ENCODE measurements around the gene LRRC23. TPM values are rescaled to one million over a fixed set of nuclear protein-coding genes. Genes with fewer than 3 reads are reported as not detected.

The LRRC23 gene
- total and polyA plus RNA-seq, 9 of the 15 experiments (the other 6 are each of a cell fraction or from before 2014, with no cell fraction given): 2.2 to 7.0 (median 3.0) TPM

GRCh38 chr12:6937481-6938352 is 33.1 kb downstream of the LRRC23 start (continued):
- TF ChIP-seq TSHZ1 (CRISPR knock-in tag; IDR thresholded peaks at IDR 0.05) (no peak), TAF15 (IDR thresholded peaks at IDR 0.05; ENCODE audit: low read depth, low read length) (no peak), PURB (CRISPR knock-in tag; IDR thresholded peaks at IDR 0.05; ENCODE audit: low read depth) (no peak), HMG20B (CRISPR knock-in tag; IDR thresholded peaks at IDR 0.05) (no peak), DEAF1 (CRISPR knock-in tag; IDR thresholded peaks at IDR 0.05) (peak; percentile 47; the same call in 1 of the 2 replicates), NR2C1 (IDR thresholded peaks at IDR 0.05) (no peak), NR2C1 (tag; IDR thresholded peaks at IDR 0.05) (no peak), SNIP1 (IDR thresholded peaks at IDR 0.05; ENCODE audit: low read depth) (no peak), MTF1 (CRISPR knock-in tag; IDR thresholded peaks at IDR 0.05; ENCODE audit: borderline replicate concordance) (no peak), RAD21 (CRISPR knock-in tag; conservative IDR thresholded peaks at IDR 0.05 in 1 of 2, IDR thresholded peaks at IDR 0.05 in 1 of 2) (peak; percentile 27 to 55), CTCFL (IDR thresholded peaks at IDR 0.05; ENCODE audit: borderline replicate concordance, insufficient read depth, low read depth, low read length, poor library complexity, severe bottlenecking) (peak; percentile 94), BRCA1 (IDR thresholded peaks at IDR 0.05) (no peak), BRCA1 (CRISPR knock-in tag; IDR thresholded peaks at IDR 0.05) (no peak), ZNF668 (CRISPR knock-in tag; IDR thresholded peaks at IDR 0.05) (no peak), ZNF280A (IDR thresholded peaks at IDR 0.05; ENCODE audit: low read depth, partially characterized antibody) (no peak), SAFB2 (IDR thresholded peaks at IDR 0.05; ENCODE audit: borderline replicate concordance, low read depth, low read length, severe bottlenecking) (no peak), ARNT (IDR thresholded peaks at IDR 0.05) (no peak), CEBPG (CRISPR knock-in tag; IDR thresholded peaks at IDR 0.05) (no peak), CEBPG (tag; conservative IDR thresholded peaks at IDR 0.05 in 1 of 2, IDR thresholded peaks at IDR 0.05 in 1 of 2) (no peak)
